DLD1 (cell line): Measurements from ENCODE around the gene NASP.

Experiments used
- in situ Hi-C: cut with HindIII; loops from 2 replicates; pipeline ENCODE4 v1.10.0; 2017; ENCODE audit warnings: low sequenced_read_pairs

The NASP gene

GRCh38 chr1:45617618-45618017 is 33.8 kb downstream of the NASP start:
- in situ Hi-C loops = no loop called here

- in situ Hi-C loops = no loop called here
These were observed 35.5 kb downstream of the NASP start for GRCh38 chr1:45619149-45619921.

GRCh38 chr1:45620588-45621500 is 37.0 kb downstream of the NASP start:
- in situ Hi-C loops = no loop called here

- in situ Hi-C loops = no loop called here
These were observed 37.6 kb downstream of the NASP start for GRCh38 chr1:45621501-45621836.

- in situ Hi-C loops = no loop called here
These were observed 38.2 kb downstream of the NASP start for GRCh38 chr1:45621895-45622523.

GRCh38 chr1:45622524-45623394 is 38.9 kb downstream of the NASP start:
- in situ Hi-C loops = no loop called here

- in situ Hi-C loops = no loop called here
These were observed 40.1 kb downstream of the NASP start, which contains the start of gene CCDC17 for GRCh38 chr1:45623972-45624371. Gene CCDC17, minus strand, starts transcription at chr1:45624054. Its CDS starts 145 bp downstream, at chr1:45623909.

GRCh38 chr1:45629035-45629434 is 45.2 kb downstream of the NASP start:
- in situ Hi-C loops = no loop called here

GRCh38 chr1:45630429-45630828 is 46.6 kb downstream of the NASP start:
- in situ Hi-C loops = no loop called here

GRCh38 chr1:45635211-45635610 is 51.4 kb downstream of the NASP start:
- in situ Hi-C loops = no loop called here

- in situ Hi-C loops = no loop called here
These were observed 56.5 kb downstream of the NASP start for GRCh38 chr1:45640293-45640692.

GRCh38 chr1:45643321-45643720 is 59.5 kb downstream of the NASP start:
- in situ Hi-C loops = no loop called here

- in situ Hi-C loops = no loop called here
These were observed 60.1 kb downstream of the NASP start for GRCh38 chr1:45643978-45644377.

- in situ Hi-C loops = no loop called here
These were observed 60.8 kb downstream of the NASP start for GRCh38 chr1:45644661-45645060.

GRCh38 chr1:45647248-45648021 is 63.6 kb downstream of the NASP start:
- in situ Hi-C loops = no loop called here

- in situ Hi-C loops = no loop called here
These were observed 70.9 kb downstream of the NASP start for GRCh38 chr1:45654540-45655280.

- in situ Hi-C loops = no loop called here
These were observed 72.9 kb downstream of the NASP start for GRCh38 chr1:45656573-45657226.

- in situ Hi-C loops = no loop called here
These were observed 74.3 kb downstream of the NASP start for GRCh38 chr1:45658171-45658570.

- in situ Hi-C loops = no loop called here
These were observed 75.4 kb downstream of the NASP start for GRCh38 chr1:45659222-45659621.
